GM23338 (cell line): ENCODE data around the gene TRAF3IP3. TPM values are rescaled to one million over a fixed set of nuclear protein-coding genes. Genes with fewer than 3 reads are reported as not detected.

Experiments
- ATAC-seq: fragments of 200-7000 bp; cut with Tn5 transposase; 3 replicates; pipeline ENCODE4 v1.9.1; 2020
- DNase-seq: peaks from one replicate; pipeline ENCODE4 v3.0.0-alpha.2; 2015; ENCODE audit warnings: low spot score
- H2AFZ ChIP-seq: fragments of 200-600 bp; sonication (generic); 2 replicates; pipeline ENCODE4 v1.8.0; 2016; ENCODE audit warnings: antibody characterized with exemption, mild to moderate bottlenecking, moderate library complexity
- H3F3A ChIP-seq: fragments of 200-600 bp; sonication (generic); replicated peaks from 2 replicates; pipeline ENCODE4 v1.8.0; 2017; ENCODE audit warnings: antibody characterized with exemption, mixed run types, low read depth
- H3K27ac ChIP-seq: fragments of 200-600 bp; sonication (generic); 2 replicates; pipeline ENCODE4 v1.6.1; 2016; ENCODE audit warnings: low read depth
- H3K27me3 ChIP-seq: fragments of 200-600 bp; sonication (generic); 2 replicates; pipeline ENCODE4 v1.8.0; 2016; ENCODE audit warnings: mild to moderate bottlenecking, mixed run types, moderate library complexity; ENCODE audit not compliant: insufficient read depth
- H3K36me3 ChIP-seq: fragments of 200-600 bp; sonication (generic); 2 replicates; pipeline ENCODE4 v1.8.0; 2016; ENCODE audit warnings: mild to moderate bottlenecking; ENCODE audit not compliant: insufficient read depth
- H3K4me1 ChIP-seq: fragments of 200-600 bp; sonication (generic); 2 replicates; pipeline ENCODE4 v1.8.0; 2016; ENCODE audit warnings: mild to moderate bottlenecking, moderate library complexity; ENCODE audit not compliant: insufficient read depth
- H3K4me2 ChIP-seq: fragments of 200-600 bp; sonication (generic); 2 replicates; pipeline ENCODE4 v1.7.1; 2017; ENCODE audit warnings: mixed run types
- H3K4me3 ChIP-seq: fragments of 200-600 bp; sonication (generic); 2 replicates; pipeline ENCODE4 v1.6.1; 2016; ENCODE audit warnings: mixed run types
- H3K79me2 ChIP-seq: fragments of 200-600 bp; sonication (generic); replicated peaks from 2 replicates; pipeline ENCODE4 v1.8.0; 2017; ENCODE audit warnings: mild to moderate bottlenecking; ENCODE audit not compliant: insufficient read depth
- H3K9me2 ChIP-seq: fragments of 200-600 bp; sonication (generic); 2 replicates; pipeline ENCODE4 v1.8.0; 2017; ENCODE audit not compliant: insufficient read depth
- H4K20me1 ChIP-seq: fragments of 200-600 bp; sonication (generic); replicated peaks from 2 replicates; pipeline ENCODE4 v1.8.0; 2017; ENCODE audit warnings: mild to moderate bottlenecking; ENCODE audit not compliant: insufficient read depth
- H3K27ac Mint-ChIP-seq: 2 replicates; pipeline ENCODE4 v1.8.0; 2020; ENCODE audit warnings: inconsistent platforms, mild to moderate bottlenecking, moderate library complexity, mixed read lengths
- H3K27me3 Mint-ChIP-seq: 3 replicates; pipeline ENCODE4 v1.8.0; 2022; ENCODE audit warnings: low read depth, mild to moderate bottlenecking, moderate library complexity, mixed read lengths, inconsistent platforms; ENCODE audit not compliant: insufficient read depth, poor library complexity
- H3K36me3 Mint-ChIP-seq: 3 replicates; pipeline ENCODE4 v1.8.0; 2021; ENCODE audit warnings: low read depth, mild to moderate bottlenecking, inconsistent platforms, moderate library complexity, mixed read lengths
- H3K4me1 Mint-ChIP-seq: 3 replicates; pipeline ENCODE4 v1.8.0; 2020; ENCODE audit warnings: mild to moderate bottlenecking, inconsistent platforms, mixed read lengths
- H3K4me3 Mint-ChIP-seq: 3 replicates; pipeline ENCODE4 v1.8.0; 2021; ENCODE audit warnings: moderate library complexity, mild to moderate bottlenecking, inconsistent platforms, mixed read lengths
- H3K9me3 Mint-ChIP-seq: 3 replicates; pipeline ENCODE4 v1.8.0; 2020; ENCODE audit warnings: moderate library complexity, mild to moderate bottlenecking, inconsistent platforms, mixed read lengths
- CREB1 ChIP-seq: fragments of 250-450 bp; sonication (Bioruptor Pico); IDR thresholded peaks from 2 replicates; pipeline ENCODE4 v1.5.0; 2020; ENCODE audit warnings: low read depth, mild to moderate bottlenecking, moderate library complexity
- EZH2 ChIP-seq: fragments of 200-600 bp; sonication (generic); IDR thresholded peaks from one replicate; pipeline ENCODE4 v1.8.0; 2017; ENCODE audit warnings: antibody characterized with exemption, mild to moderate bottlenecking, low read depth; ENCODE audit not compliant: unreplicated experiment
- EZH2phosphoT487 ChIP-seq: fragments of 200-600 bp; sonication (generic); IDR thresholded peaks from one replicate; pipeline ENCODE4 v1.8.1; 2018; ENCODE audit warnings: antibody characterized with exemption; ENCODE audit not compliant: unreplicated experiment
- JUNB ChIP-seq: IDR thresholded peaks from one replicate; pipeline ENCODE4 v1.6.1; 2016; ENCODE audit warnings: antibody characterized with exemption; ENCODE audit not compliant: unreplicated experiment
- NANOG ChIP-seq: IDR thresholded peaks from 2 replicates; pipeline ENCODE4 v1.6.1; 2016; ENCODE audit warnings: antibody characterized with exemption, borderline replicate concordance
- POLR2AphosphoS5 ChIP-seq: IDR thresholded peaks from 2 replicates; pipeline ENCODE4 v1.6.1; 2016; ENCODE audit warnings: antibody characterized with exemption, low read depth
- STAT1 ChIP-seq: IDR thresholded peaks from one replicate; pipeline ENCODE4 v1.6.1; 2016; ENCODE audit warnings: antibody characterized with exemption; ENCODE audit not compliant: unreplicated experiment
- ZNF114 ChIP-seq: fragments of 250-450 bp; sonication (Bioruptor Pico); IDR thresholded peaks from 2 replicates; pipeline ENCODE4 v1.5.0; 2020; ENCODE audit warnings: mild to moderate bottlenecking, moderate library complexity
- ZNF331 ChIP-seq: fragments of 250-450 bp; sonication (Bioruptor Pico); IDR thresholded peaks from 2 replicates; pipeline ENCODE4 v1.5.0; 2020; ENCODE audit warnings: low read depth, mild to moderate bottlenecking, moderate library complexity
- polyA plus RNA-seq: library from polyadenylated mRNA; unstranded; fragments of >200 nt; fragmentation: Nextera tagmentation; extraction: Ambion mirVana; gene quantifications from 2 replicates; pipeline ENCODE4 v1.2.1, GENCODE V29; 2016
- total RNA-seq: library from RNA; depleted of rRNA; stranded (reverse); fragments of >200 nt; shearing (Covaris generic); gene quantifications from 2 replicates; pipeline ENCODE4 v1.2.3, GENCODE V29; 2014
- TF ChIP-seq, protein P1 (sequence below), 2 experiments: fragments of 200-600 bp in 1 of 2; sonication (generic) in 1 of 2; conservative IDR thresholded peaks; 2 replicates each; pipeline versions ENCODE4 v1.5.1 to v1.6.1; 2016 to 2017; ENCODE audit warnings: antibody characterized with exemption in 2 of 2, low read depth in 2 of 2, mild to moderate bottlenecking in 2 of 2, moderate library complexity in 1 of 2
- TF ChIP-seq, protein P2 (sequence below): IDR thresholded peaks from one replicate; pipeline ENCODE4 v1.6.1; 2018; ENCODE audit warnings: antibody characterized with exemption; ENCODE audit not compliant: unreplicated experiment
- TF ChIP-seq, protein P3 (sequence below): IDR thresholded peaks from 2 replicates; pipeline ENCODE4 v1.6.1; 2016; ENCODE audit warnings: antibody characterized with exemption

Gene TRAF3IP3
- total and polyA plus RNA-seq, 2 experiments from 2014 or later, result not detected

DNA sequence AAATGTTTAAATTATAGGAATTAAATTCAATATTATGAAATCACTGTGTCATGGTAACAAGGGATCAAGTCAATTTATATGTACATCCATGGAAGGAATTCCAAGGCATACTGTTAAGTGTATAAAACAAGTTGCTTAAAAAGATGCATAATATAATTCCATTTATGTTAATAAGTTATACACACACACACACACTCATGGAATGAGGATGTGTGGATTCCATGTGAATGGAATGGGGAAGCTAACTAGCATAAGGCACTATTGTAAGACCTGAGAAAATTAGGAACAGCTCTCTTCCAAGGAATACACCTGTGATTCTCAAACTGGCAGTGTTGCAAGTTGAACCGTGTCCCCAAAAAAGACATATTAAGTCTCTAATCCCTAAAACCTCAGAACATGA, 17.6 kb upstream of the TRAF3IP3 start (continued):
- TF ChIP-seq EZH2 (no peak), ZNF331 (no peak), JUNB (no peak), CREB1 (CRISPR knock-in tag) (no peak), EZH2phosphoT487 (no peak), STAT1 (no peak), POLR2AphosphoS5 (no peak), ZNF114 (CRISPR knock-in tag) (no peak)
- TF ChIP-seq, protein P1, sequence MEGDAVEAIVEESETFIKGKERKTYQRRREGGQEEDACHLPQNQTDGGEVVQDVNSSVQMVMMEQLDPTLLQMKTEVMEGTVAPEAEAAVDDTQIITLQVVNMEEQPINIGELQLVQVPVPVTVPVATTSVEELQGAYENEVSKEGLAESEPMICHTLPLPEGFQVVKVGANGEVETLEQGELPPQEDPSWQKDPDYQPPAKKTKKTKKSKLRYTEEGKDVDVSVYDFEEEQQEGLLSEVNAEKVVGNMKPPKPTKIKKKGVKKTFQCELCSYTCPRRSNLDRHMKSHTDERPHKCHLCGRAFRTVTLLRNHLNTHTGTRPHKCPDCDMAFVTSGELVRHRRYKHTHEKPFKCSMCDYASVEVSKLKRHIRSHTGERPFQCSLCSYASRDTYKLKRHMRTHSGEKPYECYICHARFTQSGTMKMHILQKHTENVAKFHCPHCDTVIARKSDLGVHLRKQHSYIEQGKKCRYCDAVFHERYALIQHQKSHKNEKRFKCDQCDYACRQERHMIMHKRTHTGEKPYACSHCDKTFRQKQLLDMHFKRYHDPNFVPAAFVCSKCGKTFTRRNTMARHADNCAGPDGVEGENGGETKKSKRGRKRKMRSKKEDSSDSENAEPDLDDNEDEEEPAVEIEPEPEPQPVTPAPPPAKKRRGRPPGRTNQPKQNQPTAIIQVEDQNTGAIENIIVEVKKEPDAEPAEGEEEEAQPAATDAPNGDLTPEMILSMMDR (conservative IDR thresholded peaks at IDR 0.05; ENCODE audit: low read depth in 2 of 2), result no peak

- no peaks in the 10 kb centered on the region for H3K79me2 ChIP-seq
- peaks cover 2% of the 10 kb centered on the region for H3K27me3 Mint-ChIP-seq
- H2AFZ ChIP-seq, result no peak overlapping the region
- TF ChIP-seq CREB1 (CRISPR knock-in tag) (no peak), EZH2phosphoT487 (no peak), POLR2AphosphoS5 (no peak), STAT1 (no peak), ZNF114 (CRISPR knock-in tag) (no peak), JUNB (no peak), NANOG (no peak), ZNF331 (no peak), EZH2 (no peak)
- TF ChIP-seq, protein P2, sequence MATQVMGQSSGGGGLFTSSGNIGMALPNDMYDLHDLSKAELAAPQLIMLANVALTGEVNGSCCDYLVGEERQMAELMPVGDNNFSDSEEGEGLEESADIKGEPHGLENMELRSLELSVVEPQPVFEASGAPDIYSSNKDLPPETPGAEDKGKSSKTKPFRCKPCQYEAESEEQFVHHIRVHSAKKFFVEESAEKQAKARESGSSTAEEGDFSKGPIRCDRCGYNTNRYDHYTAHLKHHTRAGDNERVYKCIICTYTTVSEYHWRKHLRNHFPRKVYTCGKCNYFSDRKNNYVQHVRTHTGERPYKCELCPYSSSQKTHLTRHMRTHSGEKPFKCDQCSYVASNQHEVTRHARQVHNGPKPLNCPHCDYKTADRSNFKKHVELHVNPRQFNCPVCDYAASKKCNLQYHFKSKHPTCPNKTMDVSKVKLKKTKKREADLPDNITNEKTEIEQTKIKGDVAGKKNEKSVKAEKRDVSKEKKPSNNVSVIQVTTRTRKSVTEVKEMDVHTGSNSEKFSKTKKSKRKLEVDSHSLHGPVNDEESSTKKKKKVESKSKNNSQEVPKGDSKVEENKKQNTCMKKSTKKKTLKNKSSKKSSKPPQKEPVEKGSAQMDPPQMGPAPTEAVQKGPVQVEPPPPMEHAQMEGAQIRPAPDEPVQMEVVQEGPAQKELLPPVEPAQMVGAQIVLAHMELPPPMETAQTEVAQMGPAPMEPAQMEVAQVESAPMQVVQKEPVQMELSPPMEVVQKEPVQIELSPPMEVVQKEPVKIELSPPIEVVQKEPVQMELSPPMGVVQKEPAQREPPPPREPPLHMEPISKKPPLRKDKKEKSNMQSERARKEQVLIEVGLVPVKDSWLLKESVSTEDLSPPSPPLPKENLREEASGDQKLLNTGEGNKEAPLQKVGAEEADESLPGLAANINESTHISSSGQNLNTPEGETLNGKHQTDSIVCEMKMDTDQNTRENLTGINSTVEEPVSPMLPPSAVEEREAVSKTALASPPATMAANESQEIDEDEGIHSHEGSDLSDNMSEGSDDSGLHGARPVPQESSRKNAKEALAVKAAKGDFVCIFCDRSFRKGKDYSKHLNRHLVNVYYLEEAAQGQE, result no peak
- TF ChIP-seq, protein P3, sequence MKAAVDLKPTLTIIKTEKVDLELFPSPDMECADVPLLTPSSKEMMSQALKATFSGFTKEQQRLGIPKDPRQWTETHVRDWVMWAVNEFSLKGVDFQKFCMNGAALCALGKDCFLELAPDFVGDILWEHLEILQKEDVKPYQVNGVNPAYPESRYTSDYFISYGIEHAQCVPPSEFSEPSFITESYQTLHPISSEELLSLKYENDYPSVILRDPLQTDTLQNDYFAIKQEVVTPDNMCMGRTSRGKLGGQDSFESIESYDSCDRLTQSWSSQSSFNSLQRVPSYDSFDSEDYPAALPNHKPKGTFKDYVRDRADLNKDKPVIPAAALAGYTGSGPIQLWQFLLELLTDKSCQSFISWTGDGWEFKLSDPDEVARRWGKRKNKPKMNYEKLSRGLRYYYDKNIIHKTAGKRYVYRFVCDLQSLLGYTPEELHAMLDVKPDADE, result no peak
- TF ChIP-seq, protein P1 (conservative IDR thresholded peaks at IDR 0.05; ENCODE audit: low read depth in 2 of 2), result no peak
Measured at GRCh38 chr1:209741193-209741592, 14.7 kb upstream of the TRAF3IP3 start.

More at GRCh38 chr1:209741193-209741592, 14.7 kb upstream of the TRAF3IP3 start:
- H3K36me3 Mint-ChIP-seq, result no peaks in the 10 kb centered on the region
- Histone ChIP-seq H4K20me1 (no peaks in the 10 kb centered on the region), H3K9me2 (no peaks in the 10 kb centered on the region), H3K4me3 (no peak overlapping the region), H3K4me1 (no peaks in the 10 kb centered on the region), H3F3A (no peaks in the 10 kb centered on the region), H3K4me2 (no peak overlapping the region), H3K27ac (no peak overlapping the region), H3K36me3 (no peaks in the 10 kb centered on the region), H3K27me3 (0 out of 2 replicates have a peak, but pooled peaks cover under 1% of the 10 kb centered on the region)
- DNase-seq (no peak), ATAC-seq (no peak)
- H3K4me3 Mint-ChIP-seq, result no peak overlapping the region
- no peaks in the 10 kb centered on the region for H3K9me3 Mint-ChIP-seq
- no peak overlapping the region for H3K27ac Mint-ChIP-seq
- H3K4me1 Mint-ChIP-seq, result peaks cover 3% of the 10 kb centered on the region; the same call in 2 of the 3 replicates
